ENCODE results near the gene OR2J3. TPM values are rescaled to one million over a fixed set of nuclear protein-coding genes. Genes with fewer than 3 reads are reported as not detected.

OR2J3 gene
- total and polyA plus RNA-seq, 2 of the 8 experiments (the other 6 are each of a cell fraction or from before 2014, with no cell fraction given), result 0.03 TPM; not detected in 1

- Histone ChIP-seq H3K79me2 (ENCODE audit: control insufficient read depth in 1 of 2, insufficient read depth in 2 of 2, low read length in 2 of 2) (no peaks in the 10 kb centered on the region), H2BK120ac (replicated peaks; ENCODE audit: low read depth, low read length) (no peak overlapping the region), H3K9ac (replicated peaks in 1 of 4; ENCODE audit: extremely low read depth in 1 of 4, low read depth in 3 of 4, low read length in 3 of 4) (no peak overlapping the region), H2BK15ac (ENCODE audit: low read length) (no peak overlapping the region), H3K23me2 (ENCODE audit: low read depth, low read length) (no peaks in the 10 kb centered on the region), H4K20me1 (replicated peaks in 1 of 2; ENCODE audit: control insufficient read depth in 1 of 2, insufficient read depth in 2 of 2, low read length in 2 of 2) (no peaks in the 10 kb centered on the region), H3K36me3 (ENCODE audit: control insufficient read depth in 2 of 4, insufficient read depth in 4 of 4, low read length in 3 of 4) (no peaks in the 10 kb centered on the region), H3K79me1 (ENCODE audit: low read depth, low read length) (no peaks in the 10 kb centered on the region), H3K14ac (ENCODE audit: insufficient read length) (no peak overlapping the region), H4K91ac (replicated peaks; ENCODE audit: insufficient read length, low read length) (no peak overlapping the region), H3K18ac (ENCODE audit: extremely low read depth, low read length) (no peak overlapping the region), H3K9me3 (ENCODE audit: insufficient read depth in 2 of 2, low read depth in 1 of 2, low read length in 1 of 2) (no peaks in the 10 kb centered on the region), H3K4me3 (ENCODE audit: extremely low read depth in 1 of 4, insufficient read depth in 2 of 4, low read depth in 3 of 4, low read length in 4 of 4) (no peak overlapping the region), H3K4me2 (ENCODE audit: insufficient read depth in 1 of 2, low read depth in 2 of 2, low read length in 2 of 2) (no peak overlapping the region), H3K27me3 (replicated peaks in 1 of 4; ENCODE audit: control insufficient read depth in 3 of 4, extremely low read depth in 1 of 4, insufficient read depth in 3 of 4, low read length in 3 of 4) (no peaks in the 10 kb centered on the region), H4K8ac (ENCODE audit: extremely low read depth, insufficient read depth, low read length) (no peak overlapping the region), H2BK12ac (ENCODE audit: low read depth, low read length) (no peak overlapping the region), H4K5ac (ENCODE audit: insufficient read length, low read depth, low read length) (no peak overlapping the region), H3K4me1 (replicated peaks in 1 of 4; ENCODE audit: control insufficient read depth in 3 of 4, insufficient read depth in 4 of 4, low read length in 3 of 4) (no peaks in the 10 kb centered on the region), H2BK20ac (ENCODE audit: low read length) (no peak overlapping the region), H3K4ac (replicated peaks; ENCODE audit: insufficient read length, low read depth, low read length) (no peak overlapping the region), H3K56ac (replicated peaks; ENCODE audit: insufficient read length, low read depth, low read length) (no peak overlapping the region), H2BK5ac (ENCODE audit: low read depth, low read length) (no peak overlapping the region), H3K27ac (ENCODE audit: low read depth, low read length) (no peak overlapping the region), H2AFZ (ENCODE audit: low read length) (no peak overlapping the region), H2AK5ac (ENCODE audit: low read depth, low read length) (no peak overlapping the region), H3K23ac (ENCODE audit: insufficient read length) (no peak overlapping the region)
- no peak for FAIRE-seq
- DNase-seq (ENCODE audit: low read depth in 1 of 2, low spot score in 2 of 2), result no peak
- 96% methylated on average over 14 of the region's 15 CpGs; no CpG with 5 or more reads in 1 of the 2 experiments for WGBS, 2 experiments (ENCODE audit: extremely low coverage in 1 of 2, insufficient coverage in 1 of 2, insufficient read length in 1 of 2, insufficient replicate concordance in 2 of 2, low coverage in 1 of 2, low lambda C conversion rate in 2 of 2, missing lambda C conversion rate in 1 of 2)
- ChIA-PET CTCF (ENCODE audit: partially characterized antibody) (no interaction called here), POLR2A (ENCODE audit: partially characterized antibody) (no interaction called here)
- no peak for TF ChIP-seq USF2 (IDR thresholded peaks at IDR 0.05; ENCODE audit: low read length)
- TF ChIP-seq RBBP5 (IDR thresholded peaks at IDR 0.05; ENCODE audit: borderline replicate concordance, low read depth, low read length), result no peak
Observed at GRCh38 chr6:29082457-29082856, 25.4 kb upstream of the OR2J3 start.
